Measurements from ENCODE around the gene ARID5B. TPM values are rescaled to one million over a fixed set of nuclear protein-coding genes. Genes with fewer than 3 reads are reported as not detected.

The ARID5B gene
- total RNA-seq, 1 donor from 2014 or later = 36.9 TPM

DNA sequence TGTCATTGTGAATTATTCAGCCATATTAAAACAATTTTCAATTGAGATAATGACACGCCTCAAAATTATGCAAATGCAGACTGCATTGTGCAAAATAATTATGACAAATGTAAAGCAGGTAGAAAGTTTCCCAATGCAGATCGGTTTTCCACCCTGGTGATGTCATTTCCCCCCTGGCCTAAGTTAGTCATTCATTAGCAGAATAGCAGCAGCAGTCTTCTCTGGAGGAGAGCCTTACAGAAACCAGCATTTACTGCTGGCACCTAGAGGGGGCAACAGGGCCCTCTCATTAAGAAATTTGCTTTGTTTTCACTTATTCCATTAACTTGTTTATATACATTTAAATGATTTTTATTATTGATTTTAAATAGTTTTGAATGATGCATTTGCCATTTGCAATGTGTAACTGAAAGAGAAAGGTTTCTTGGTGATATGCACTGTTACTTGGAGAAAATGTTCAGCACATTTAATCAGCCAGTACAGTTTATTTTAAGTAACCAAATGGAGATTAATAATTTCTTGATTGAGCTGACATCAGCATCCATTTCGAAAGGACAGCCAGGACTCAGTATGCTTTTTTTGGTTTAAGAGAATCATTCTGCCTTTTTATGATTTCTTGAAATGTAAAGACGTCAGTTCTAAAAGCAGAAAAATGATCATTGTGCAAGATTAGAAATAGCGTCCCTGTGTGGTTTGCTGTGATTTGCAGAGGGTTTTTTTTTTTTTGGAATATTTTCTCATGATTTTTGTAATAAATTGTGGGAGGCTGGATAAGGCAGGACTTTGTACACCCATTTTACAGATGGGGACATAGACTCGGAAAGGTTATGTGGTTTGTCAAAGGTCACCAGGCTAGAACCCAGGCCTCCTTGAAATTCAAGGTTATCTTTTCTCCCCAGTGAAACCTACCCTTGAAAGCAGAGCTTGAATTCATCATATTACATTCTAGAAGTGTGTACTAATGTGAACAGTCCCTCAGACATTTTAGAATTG is 3.5 kb downstream of the ARID5B start:
- Mint-ChIP-seq H3K36me3 (peaks cover 16% of the 10 kb centered on the region), H3K9me3 (no peaks in the 10 kb centered on the region), H3K27me3 (no peaks in the 10 kb centered on the region), H3K4me3 (peak overlapping the region; percentile 92), H3K27ac (peak overlapping the region; percentile 88), H3K4me1 (ENCODE audit: unreplicated experiment) (peaks cover 20% of the 10 kb centered on the region)
- TF ChIP-seq, protein P1, sequence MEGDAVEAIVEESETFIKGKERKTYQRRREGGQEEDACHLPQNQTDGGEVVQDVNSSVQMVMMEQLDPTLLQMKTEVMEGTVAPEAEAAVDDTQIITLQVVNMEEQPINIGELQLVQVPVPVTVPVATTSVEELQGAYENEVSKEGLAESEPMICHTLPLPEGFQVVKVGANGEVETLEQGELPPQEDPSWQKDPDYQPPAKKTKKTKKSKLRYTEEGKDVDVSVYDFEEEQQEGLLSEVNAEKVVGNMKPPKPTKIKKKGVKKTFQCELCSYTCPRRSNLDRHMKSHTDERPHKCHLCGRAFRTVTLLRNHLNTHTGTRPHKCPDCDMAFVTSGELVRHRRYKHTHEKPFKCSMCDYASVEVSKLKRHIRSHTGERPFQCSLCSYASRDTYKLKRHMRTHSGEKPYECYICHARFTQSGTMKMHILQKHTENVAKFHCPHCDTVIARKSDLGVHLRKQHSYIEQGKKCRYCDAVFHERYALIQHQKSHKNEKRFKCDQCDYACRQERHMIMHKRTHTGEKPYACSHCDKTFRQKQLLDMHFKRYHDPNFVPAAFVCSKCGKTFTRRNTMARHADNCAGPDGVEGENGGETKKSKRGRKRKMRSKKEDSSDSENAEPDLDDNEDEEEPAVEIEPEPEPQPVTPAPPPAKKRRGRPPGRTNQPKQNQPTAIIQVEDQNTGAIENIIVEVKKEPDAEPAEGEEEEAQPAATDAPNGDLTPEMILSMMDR (conservative IDR thresholded peaks at IDR 0.05) = peak; percentile 47
- no peak for DNase-seq (ENCODE audit: extremely low spot score, unreplicated experiment)

GRCh38 chr10:61905837-61906561 is 4.5 kb downstream of the ARID5B start:
- no peak overlapping the region for H3K27ac Mint-ChIP-seq
- TF ChIP-seq, protein P1 (conservative IDR thresholded peaks at IDR 0.05) = no peak
- H3K4me3 Mint-ChIP-seq = no peak overlapping the region
- H3K27me3 Mint-ChIP-seq = no peaks in the 10 kb centered on the region
- no peaks in the 10 kb centered on the region for H3K9me3 Mint-ChIP-seq
- peaks cover 26% of the 10 kb centered on the region for H3K4me1 Mint-ChIP-seq (ENCODE audit: unreplicated experiment)
- DNase-seq (ENCODE audit: extremely low spot score, unreplicated experiment) = no peak
- peaks cover 23% of the 10 kb centered on the region for H3K36me3 Mint-ChIP-seq

DNA sequence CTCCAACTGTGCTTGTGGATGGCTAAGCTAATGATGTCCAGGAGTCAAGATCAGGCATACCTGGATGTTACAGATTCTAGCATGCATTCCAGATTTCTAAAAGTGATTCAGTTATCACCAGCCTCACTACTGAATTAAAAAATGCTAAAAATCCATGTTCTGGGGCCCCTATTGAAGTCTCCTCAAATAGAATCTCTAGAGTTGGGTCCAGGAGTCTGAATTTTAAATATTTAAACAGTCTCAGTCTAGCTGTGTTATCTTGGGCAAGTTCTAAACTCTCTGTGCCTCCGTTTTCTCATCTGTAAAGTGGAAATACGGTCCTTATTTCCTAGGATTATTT is 5.0 kb downstream of the ARID5B start:
- H3K27ac Mint-ChIP-seq = no peak overlapping the region
- peaks cover 25% of the 10 kb centered on the region for H3K36me3 Mint-ChIP-seq
- no peaks in the 10 kb centered on the region for H3K9me3 Mint-ChIP-seq
- no peak for DNase-seq (ENCODE audit: extremely low spot score, unreplicated experiment)
- TF ChIP-seq, protein P1 (conservative IDR thresholded peaks at IDR 0.05) = no peak
- H3K4me3 Mint-ChIP-seq = no peak overlapping the region
- H3K27me3 Mint-ChIP-seq = no peaks in the 10 kb centered on the region
- peaks cover 30% of the 10 kb centered on the region for H3K4me1 Mint-ChIP-seq (ENCODE audit: unreplicated experiment)

DNA sequence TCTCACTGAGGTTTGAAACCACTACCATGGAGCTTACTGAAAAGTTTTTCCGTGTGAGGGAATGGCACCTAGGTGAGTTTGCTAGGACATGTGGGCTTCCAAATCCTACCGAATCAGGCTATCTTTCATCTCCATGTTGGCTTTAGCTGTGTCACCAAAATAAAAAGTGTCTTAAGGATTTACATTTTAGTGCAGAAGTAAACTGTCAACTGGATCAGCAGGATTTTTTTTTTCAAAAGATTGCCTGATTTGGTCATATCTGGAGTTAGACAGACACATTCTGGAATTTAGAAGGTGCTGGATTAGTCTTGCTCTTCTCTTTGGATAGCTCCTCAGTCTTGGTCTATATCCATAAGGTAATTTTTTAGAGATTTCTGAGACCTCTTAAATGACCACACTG is 5.5 kb downstream of the ARID5B start:
- Mint-ChIP-seq H3K4me1 (ENCODE audit: unreplicated experiment) (peaks cover 34% of the 10 kb centered on the region), H3K27me3 (no peaks in the 10 kb centered on the region), H3K27ac (no peak overlapping the region), H3K36me3 (peaks cover 28% of the 10 kb centered on the region), H3K9me3 (no peaks in the 10 kb centered on the region), H3K4me3 (no peak overlapping the region)
- TF ChIP-seq, protein P1 (conservative IDR thresholded peaks at IDR 0.05) = no peak
- DNase-seq (ENCODE audit: extremely low spot score, unreplicated experiment) = no peak

DNA sequence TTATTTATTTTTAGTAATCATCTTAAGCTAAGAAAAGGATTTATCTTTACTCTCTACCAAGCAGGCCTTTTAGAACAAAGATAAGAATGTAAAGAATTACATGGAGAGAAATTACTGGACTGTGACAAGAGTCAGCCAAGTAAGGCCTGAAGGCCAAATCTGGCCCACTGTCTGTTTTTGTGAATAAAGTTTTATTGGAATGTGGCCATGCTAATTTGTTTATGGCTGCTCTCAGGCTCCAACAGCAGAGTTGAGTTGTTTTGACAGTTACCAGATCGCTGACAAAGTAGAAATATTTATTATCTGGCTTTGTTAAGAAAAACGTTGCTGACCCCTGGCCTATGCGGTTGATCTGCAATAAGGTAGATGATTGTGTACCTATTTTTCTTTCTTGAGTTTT is 6.1 kb downstream of the ARID5B start:
- Mint-ChIP-seq H3K9me3 (no peaks in the 10 kb centered on the region), H3K4me3 (no peak overlapping the region), H3K36me3 (peaks cover 29% of the 10 kb centered on the region), H3K27ac (no peak overlapping the region), H3K27me3 (no peaks in the 10 kb centered on the region), H3K4me1 (ENCODE audit: unreplicated experiment) (peaks cover 34% of the 10 kb centered on the region)
- DNase-seq (ENCODE audit: extremely low spot score, unreplicated experiment) = no peak
- TF ChIP-seq, protein P1 (conservative IDR thresholded peaks at IDR 0.05) = no peak
